Progenitor cell of endocrine pancreas (in vitro differentiated cells): Measurements from ENCODE around the gene PIP5K1B. TPM values are rescaled to one million over a fixed set of nuclear protein-coding genes. Genes with fewer than 3 reads are reported as not detected.
"Not testable (repeated sequence)": the region's sequence is repeated elsewhere in the genome, so short reads cannot be mapped to it uniquely, and the experiment has no call there.

ENCODE experiments used
- DNase-seq: peaks from one replicate; pipeline ENCODE4 v3.0.0; 2021; ENCODE audit warnings: low spot score; ENCODE audit not compliant: unreplicated experiment
- H3K27ac Mint-ChIP-seq: 2 replicates; pipeline ENCODE4 v1.8.0; 2021; ENCODE audit warnings: mild to moderate bottlenecking, moderate library complexity, mixed read lengths
- H3K27me3 Mint-ChIP-seq: 2 replicates; pipeline ENCODE4 v1.8.0; 2021; ENCODE audit warnings: mixed read lengths
- H3K36me3 Mint-ChIP-seq: 2 replicates; pipeline ENCODE4 v1.8.0; 2022; ENCODE audit warnings: mixed read lengths; ENCODE audit not compliant: insufficient read depth
- H3K4me1 Mint-ChIP-seq: 2 replicates; pipeline ENCODE4 v1.8.0; 2021; ENCODE audit warnings: low read depth, mixed read lengths
- H3K4me3 Mint-ChIP-seq: 2 replicates; pipeline ENCODE4 v1.8.0; 2021; ENCODE audit warnings: low read depth, mild to moderate bottlenecking, moderate library complexity, mixed read lengths
- H3K9me3 Mint-ChIP-seq: 2 replicates; pipeline ENCODE4 v1.8.0; 2021; ENCODE audit warnings: low read depth, mixed read lengths
- CTCF ChIP-seq: fragments of 200-600 bp; sonication (generic); IDR thresholded peaks from one replicate; pipeline ENCODE4 v1.5.0; 2021; ENCODE audit warnings: antibody characterized with exemption, mild to moderate bottlenecking; ENCODE audit not compliant: unreplicated experiment
- total RNA-seq: library from RNA; stranded (reverse); gene quantifications from 2 replicates; pipeline ENCODE4 v1.2.1, GENCODE V29; 2021

PIP5K1B gene
- total RNA-seq, 1 donor from 2014 or later, result 1.5 TPM

- Mint-ChIP-seq H3K36me3 (no peaks in the 10 kb centered on the region), H3K4me3 (no peak overlapping the region), H3K27me3 (peaks cover 36% of the 10 kb centered on the region), H3K27ac (no peak overlapping the region), H3K4me1 (no peaks in the 10 kb centered on the region), H3K9me3 (no peaks in the 10 kb centered on the region)
- no peak for DNase-seq
- no peak for TF ChIP-seq CTCF
Measured at GRCh38 chr9:68690088-68690487, 15.0 kb upstream of the PIP5K1B start.

- H3K27me3 Mint-ChIP-seq, result peaks cover 34% of the 10 kb centered on the region
- H3K4me3 Mint-ChIP-seq, result no peak overlapping the region
- TF ChIP-seq CTCF, result no peak
- DNase-seq, result no peak
- no peaks in the 10 kb centered on the region for H3K4me1 Mint-ChIP-seq
- no peaks in the 10 kb centered on the region for H3K36me3 Mint-ChIP-seq
- no peak overlapping the region for H3K27ac Mint-ChIP-seq
- no peaks in the 10 kb centered on the region for H3K9me3 Mint-ChIP-seq
Measured at GRCh38 chr9:68692519-68692918, 12.5 kb upstream of the PIP5K1B start.

- DNase-seq, result no peak
- TF ChIP-seq CTCF, result no peak
- Mint-ChIP-seq H3K36me3 (no peaks in the 10 kb centered on the region), H3K27ac (no peak overlapping the region), H3K4me3 (no peak overlapping the region), H3K4me1 (no peaks in the 10 kb centered on the region), H3K9me3 (no peaks in the 10 kb centered on the region), H3K27me3 (peaks cover 39% of the 10 kb centered on the region)
Measured at GRCh38 chr9:68694125-68694524, 10.9 kb upstream of the PIP5K1B start.

GRCh38 chr9:68697851-68698250, 7.2 kb upstream of the PIP5K1B start:
- Mint-ChIP-seq H3K9me3 (no peaks in the 10 kb centered on the region), H3K27ac (no peak overlapping the region), H3K4me1 (no peaks in the 10 kb centered on the region), H3K36me3 (no peaks in the 10 kb centered on the region), H3K4me3 (no peak overlapping the region), H3K27me3 (peaks cover 28% of the 10 kb centered on the region)
- no peak for TF ChIP-seq CTCF
- DNase-seq, result no peak

- TF ChIP-seq CTCF, result no peak
- Mint-ChIP-seq H3K27ac (no peak overlapping the region), H3K9me3 (no peaks in the 10 kb centered on the region), H3K36me3 (no peaks in the 10 kb centered on the region), H3K4me3 (no peak overlapping the region), H3K4me1 (peaks cover under 1% of the 10 kb centered on the region), H3K27me3 (peaks cover 28% of the 10 kb centered on the region)
- no peak for DNase-seq
Measured at GRCh38 chr9:68698943-68699509, 6.0 kb upstream of the PIP5K1B start.

- peaks cover 28% of the 10 kb centered on the region for H3K27me3 Mint-ChIP-seq
- DNase-seq, H3K36me3 Mint-ChIP-seq, H3K9me3 Mint-ChIP-seq, H3K27ac Mint-ChIP-seq, H3K4me1 Mint-ChIP-seq, H3K4me3 Mint-ChIP-seq: not testable (repeated sequence)
Measured at GRCh38 chr9:68699625-68700024, 5.4 kb upstream of the PIP5K1B start.
